HG03378 (cell line): ENCODE data around the gene MINAR1.

Experiments used
- ATAC-seq: cut with Tn5 transposase; IDR thresholded peaks from one replicate; pipeline ENCODE4 v1.9.1; 2021; ENCODE audit warnings: mild to moderate bottlenecking, moderate library complexity; ENCODE audit not compliant: unreplicated experiment

MINAR1 gene

GRCh38 chr15:79463043-79463780, 31.1 kb downstream of the MINAR1 start:
- no peak for ATAC-seq

DNA sequence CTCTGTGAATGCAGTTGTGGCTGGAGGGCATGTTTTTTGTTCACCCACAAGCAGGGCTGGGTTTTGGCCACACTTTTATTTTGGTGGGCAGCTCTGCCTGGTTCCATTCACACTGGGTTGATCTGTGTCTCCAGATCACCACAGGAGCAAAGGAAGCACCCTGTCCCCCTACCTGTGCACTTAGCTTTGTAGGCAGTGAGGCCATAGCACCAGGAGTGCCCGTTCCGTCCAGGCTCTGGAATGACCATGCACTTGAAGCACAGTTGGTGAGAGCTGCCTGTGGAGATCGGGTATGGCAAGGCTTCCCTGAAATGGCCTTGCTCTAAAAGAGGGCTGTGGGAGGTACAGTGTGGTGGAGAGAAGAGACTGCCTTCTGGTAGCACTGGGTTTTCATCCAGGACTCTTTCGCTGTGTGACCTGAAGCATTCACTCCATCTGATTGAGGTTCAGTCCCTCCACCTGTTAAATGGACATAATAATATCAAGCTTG, 31.7 kb downstream of the MINAR1 start:
- ATAC-seq: no peak

GRCh38 chr15:79466488-79466887, 34.4 kb downstream of the MINAR1 start:
- no peak for ATAC-seq

DNA sequence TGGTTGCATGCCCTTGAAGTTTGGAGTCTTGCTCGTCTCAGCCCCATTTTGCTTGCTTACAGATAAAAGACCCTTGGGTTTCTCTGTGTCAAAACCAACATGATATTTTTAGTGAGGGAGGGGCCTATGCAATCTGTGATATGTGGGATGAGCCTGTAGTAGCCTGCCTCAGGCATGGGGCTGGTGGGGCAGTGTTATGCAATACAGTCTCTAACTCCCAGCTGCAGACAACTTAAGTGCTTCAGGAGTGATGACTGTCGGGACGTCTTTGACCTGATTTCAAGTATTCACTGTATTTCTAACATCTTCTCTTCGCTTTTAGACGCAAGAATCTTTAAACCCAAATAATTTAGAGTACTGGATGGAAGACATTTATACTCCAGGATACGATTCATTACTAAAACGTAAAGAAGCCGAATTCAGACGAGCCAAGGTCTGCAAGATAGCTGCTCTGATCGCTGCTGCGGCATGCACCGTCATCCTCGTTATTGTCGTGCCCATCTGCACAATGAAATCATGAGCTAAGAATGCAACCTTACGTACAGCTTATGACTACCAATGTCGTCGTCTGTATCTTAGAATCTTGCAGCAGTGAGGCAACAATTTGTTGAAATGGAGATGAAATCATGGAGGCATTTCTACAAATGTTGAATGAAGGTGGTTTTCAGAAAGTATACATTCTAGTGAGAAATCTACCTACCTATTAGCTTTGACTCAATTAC, 35.9 kb downstream of the MINAR1 start:
- no peak for ATAC-seq

DNA sequence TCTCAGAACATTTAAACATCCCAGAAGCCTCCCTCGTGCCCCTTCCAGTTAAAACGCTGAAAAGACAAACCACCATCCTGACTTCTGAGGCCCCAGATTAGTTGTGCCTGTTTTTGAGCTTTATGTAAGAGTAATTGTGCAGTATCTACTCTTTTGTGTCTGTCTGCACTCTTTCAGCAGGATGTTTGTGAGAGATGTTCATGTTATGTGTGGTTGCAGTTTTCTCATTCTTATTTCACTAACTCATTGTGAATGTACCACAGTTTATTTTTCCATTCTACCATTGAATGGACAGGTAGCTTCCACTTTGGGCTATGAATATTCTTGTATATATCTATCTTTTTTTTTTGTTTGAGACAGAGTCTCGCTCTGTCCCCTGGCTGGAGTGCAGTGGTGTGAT, 40.3 kb downstream of the MINAR1 start:
- no peak for ATAC-seq

DNA sequence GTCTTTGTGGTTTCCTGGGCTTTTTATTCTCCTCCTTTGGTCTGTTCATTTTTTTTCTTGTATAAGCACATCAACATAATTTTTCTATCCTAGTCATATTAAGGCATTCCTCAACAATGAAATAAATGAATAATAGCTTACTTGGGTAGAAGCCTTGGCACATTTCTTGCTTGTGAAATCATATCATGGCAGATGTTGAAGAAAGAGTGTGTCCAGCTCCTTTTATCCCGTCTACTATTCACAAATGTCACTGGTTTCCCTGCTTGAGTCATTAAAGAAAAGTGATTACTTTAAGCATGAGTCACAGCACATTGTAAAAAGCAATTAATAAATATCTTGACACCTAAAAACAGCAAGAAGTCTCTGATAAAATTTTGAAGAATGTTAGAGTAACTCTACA, 42.1 kb downstream of the MINAR1 start:
- no peak for ATAC-seq

DNA sequence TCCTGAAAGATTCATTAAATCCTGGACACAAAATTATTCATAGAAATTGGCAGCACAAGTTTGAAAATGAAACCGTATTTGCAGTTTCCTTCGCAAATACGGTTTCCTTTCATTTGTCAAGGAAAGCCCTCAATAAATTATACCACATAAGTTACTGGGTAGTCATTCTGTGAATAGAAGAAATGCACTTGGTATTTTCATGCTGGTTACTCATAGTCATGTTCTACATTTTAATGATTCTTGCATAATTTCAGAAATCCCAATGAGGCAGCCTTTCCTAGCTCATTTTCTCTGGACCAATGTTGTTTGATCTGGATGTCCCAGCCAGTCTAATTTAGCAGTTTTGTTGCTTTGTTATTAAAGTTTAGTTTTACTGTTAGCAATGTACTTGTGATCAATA, 43.2 kb downstream of the MINAR1 start:
- no peak for ATAC-seq

GRCh38 chr15:79478108-79478507, 46.0 kb downstream of the MINAR1 start:
- no peak for ATAC-seq

DNA sequence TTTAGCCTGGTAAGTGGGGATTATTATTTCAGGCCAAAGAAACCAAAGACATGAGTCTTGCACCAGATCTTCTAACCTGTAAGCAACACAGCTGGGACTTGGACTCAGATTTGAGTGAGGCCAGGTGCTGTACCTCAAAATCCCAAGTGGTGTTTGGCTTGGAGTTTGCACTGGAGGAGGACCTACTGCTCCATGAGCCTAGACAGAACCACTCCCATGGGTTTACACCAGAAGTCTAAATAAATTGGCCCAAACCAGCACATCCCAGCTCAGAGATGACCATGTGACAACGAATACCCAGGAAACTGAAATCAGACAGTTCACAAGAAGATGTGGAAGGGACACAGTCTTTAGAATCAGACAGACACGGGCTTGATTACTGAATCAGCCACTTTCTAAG, 47.5 kb downstream of the MINAR1 start:
- ATAC-seq: no peak

DNA sequence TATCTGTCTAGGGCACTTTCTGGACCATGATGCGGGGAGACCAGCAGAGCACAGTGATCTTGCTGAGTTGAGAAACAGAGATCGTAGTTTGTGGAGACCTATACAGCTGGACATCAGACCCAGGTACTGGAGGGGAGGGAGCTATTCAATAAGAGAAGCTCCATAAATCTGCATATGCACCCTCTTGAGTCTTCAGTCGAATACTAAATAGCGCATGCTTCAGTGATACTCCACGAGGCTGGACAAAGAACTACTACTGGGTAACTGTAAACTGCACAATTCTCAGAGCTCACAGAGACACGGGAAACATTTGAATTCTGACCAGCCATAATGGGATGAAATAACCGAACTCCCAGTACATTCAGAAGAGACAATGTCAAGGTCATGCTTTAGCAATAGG, 49.7 kb downstream of the MINAR1 start:
- ATAC-seq: no peak
